Prostate gland (tissue), 2 donors: ENCODE data around the gene CNTRL.

Experiments used
- CTCF ChIP-seq, 4 experiments: fragments of 200-600 bp in 2 of 4; fragments of 450-650 bp in 2 of 4; sonication (generic) in 2 of 4; IDR thresholded peaks; 1 replicate in 3 of 4; 2 replicates in 1 of 4; pipeline ENCODE4 v1.5.1; 2016 to 2019; ENCODE audit warnings: antibody characterized with exemption in 4 of 4, mild to moderate bottlenecking in 2 of 4, moderate library complexity in 2 of 4
- POLR2A ChIP-seq: fragments of 450-650 bp; IDR thresholded peaks from one replicate; pipeline ENCODE4 v1.6.1; 2016; ENCODE audit warnings: antibody characterized with exemption, mild to moderate bottlenecking

- TF ChIP-seq CTCF (IDR thresholded peaks at IDR 0.05), result no peak
- TF ChIP-seq POLR2A, result no peak
These were observed 146.9 kb downstream of the CNTRL start for GRCh38 chr9:121221664-121222055.
